C4-2B (cell line): ENCODE results near the gene LRCH3.

Experiments
- H3K27ac ChIP-seq: fragments of 450-650 bp; 2 replicates; pipeline ENCODE4 v1.5.1; 2017
- CTCF ChIP-seq: fragments of 450-650 bp; conservative IDR thresholded peaks from 2 replicates; pipeline ENCODE4 v1.5.1; 2017; ENCODE audit warnings: mild to moderate bottlenecking
- ZFX ChIP-seq: fragments of 450-650 bp; IDR thresholded peaks from 2 replicates; pipeline ENCODE4 v1.6.1; 2017

Gene LRCH3

GRCh38 chr3:197794115-197794514 is 3.1 kb downstream of the LRCH3 start:
- H3K27ac ChIP-seq = no peak overlapping the region
- TF ChIP-seq CTCF = no peak
- no peak for TF ChIP-seq ZFX

- H3K27ac ChIP-seq = no peak overlapping the region
- TF ChIP-seq CTCF (no peak), ZFX (no peak)
Observed at GRCh38 chr3:197795200-197795599, 4.1 kb downstream of the LRCH3 start.

GRCh38 chr3:197796087-197796486 is 5.0 kb downstream of the LRCH3 start:
- TF ChIP-seq ZFX (no peak), CTCF (no peak)
- no peak overlapping the region for H3K27ac ChIP-seq

GRCh38 chr3:197798863-197799262 is 7.8 kb downstream of the LRCH3 start:
- H3K27ac ChIP-seq = no peak overlapping the region
- TF ChIP-seq ZFX (no peak), CTCF (no peak)

GRCh38 chr3:197800379-197800778 is 9.3 kb downstream of the LRCH3 start:
- H3K27ac ChIP-seq = no peak overlapping the region
- no peak for TF ChIP-seq ZFX
- no peak for TF ChIP-seq CTCF

GRCh38 chr3:197801891-197802778 is 11.1 kb downstream of the LRCH3 start:
- no peak overlapping the region for H3K27ac ChIP-seq
- TF ChIP-seq CTCF (peak; percentile 77), ZFX (no peak)

- no peak overlapping the region for H3K27ac ChIP-seq
- TF ChIP-seq CTCF = peak; percentile 33
- TF ChIP-seq ZFX = no peak
Observed at GRCh38 chr3:197802779-197803459, 11.9 kb downstream of the LRCH3 start.
